ENCODE measurements around the gene DEXI.

DEXI gene

DNA sequence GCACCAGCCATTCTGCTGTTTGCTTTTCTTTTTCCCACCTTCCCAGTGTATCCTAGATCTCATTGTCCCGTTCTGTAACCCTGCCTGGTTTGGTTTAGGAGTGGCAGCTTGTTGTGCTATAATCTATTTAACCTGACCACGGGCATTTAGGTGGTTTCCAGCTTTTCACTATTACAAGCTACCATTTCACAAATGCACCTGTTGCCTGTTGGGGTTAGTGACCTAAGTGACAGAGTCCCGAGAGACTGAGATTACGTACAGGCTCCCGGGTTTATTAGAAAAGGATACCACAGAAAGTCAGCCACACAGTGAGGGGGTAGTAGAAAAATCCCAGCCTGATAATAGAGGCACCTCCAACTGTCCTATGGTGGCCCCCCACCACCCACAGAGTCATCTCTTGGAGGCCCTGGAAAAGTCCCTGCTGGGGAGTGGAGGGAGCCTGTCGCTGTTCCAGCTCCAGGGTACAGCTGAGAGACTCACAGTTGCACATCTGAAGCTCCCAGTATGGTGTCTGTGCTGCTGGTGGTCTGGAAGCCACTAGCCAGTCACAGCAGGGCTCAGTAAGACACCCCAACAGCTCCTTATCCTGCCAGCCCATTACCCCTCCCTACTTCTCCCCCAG, 23.3 kb upstream of the DEXI start:
- DNase-seq (ENCODE audit: low read depth in 1 of 2, low spot score in 1 of 2), result no peak
- in situ Hi-C loops (cut with HindIII; ENCODE audit: low pct_unique_long_range_greater_than_20kb, low sequenced_read_pairs), result no loop called here

DNA sequence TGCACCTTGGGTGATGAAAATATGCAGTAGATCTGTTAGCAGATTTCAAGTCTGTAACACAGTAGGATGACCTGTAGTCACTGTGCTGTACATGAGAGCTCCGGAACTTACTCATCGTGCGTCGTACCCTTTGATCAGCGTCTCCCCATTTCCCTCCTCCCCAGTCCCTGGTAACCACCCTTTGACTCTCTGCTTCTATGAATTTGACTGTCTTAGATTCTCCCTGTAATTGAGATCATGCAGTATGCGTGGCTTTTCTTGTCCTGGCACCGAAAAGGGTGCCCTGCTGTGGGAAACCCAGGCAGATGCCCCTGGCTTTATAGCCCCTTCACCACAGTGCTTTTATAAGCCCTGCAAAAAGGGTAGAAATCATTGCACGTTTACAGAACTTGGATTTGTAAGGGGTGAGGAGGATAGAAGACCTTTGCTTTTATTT, 22.6 kb upstream of the DEXI start:
- TF ChIP-seq JUND (IDR thresholded peaks at IDR 0.05; ENCODE audit: low read depth), result no peak
- in situ Hi-C loops (cut with HindIII; ENCODE audit: low pct_unique_long_range_greater_than_20kb, low sequenced_read_pairs), result no loop called here
- DNase-seq (ENCODE audit: low read depth in 1 of 2, low spot score in 1 of 2), result no peak

More for the DNA sequence above, 23.3 kb upstream of the DEXI start:
- no peak for TF ChIP-seq JUND (IDR thresholded peaks at IDR 0.05; ENCODE audit: low read depth)

DNA sequence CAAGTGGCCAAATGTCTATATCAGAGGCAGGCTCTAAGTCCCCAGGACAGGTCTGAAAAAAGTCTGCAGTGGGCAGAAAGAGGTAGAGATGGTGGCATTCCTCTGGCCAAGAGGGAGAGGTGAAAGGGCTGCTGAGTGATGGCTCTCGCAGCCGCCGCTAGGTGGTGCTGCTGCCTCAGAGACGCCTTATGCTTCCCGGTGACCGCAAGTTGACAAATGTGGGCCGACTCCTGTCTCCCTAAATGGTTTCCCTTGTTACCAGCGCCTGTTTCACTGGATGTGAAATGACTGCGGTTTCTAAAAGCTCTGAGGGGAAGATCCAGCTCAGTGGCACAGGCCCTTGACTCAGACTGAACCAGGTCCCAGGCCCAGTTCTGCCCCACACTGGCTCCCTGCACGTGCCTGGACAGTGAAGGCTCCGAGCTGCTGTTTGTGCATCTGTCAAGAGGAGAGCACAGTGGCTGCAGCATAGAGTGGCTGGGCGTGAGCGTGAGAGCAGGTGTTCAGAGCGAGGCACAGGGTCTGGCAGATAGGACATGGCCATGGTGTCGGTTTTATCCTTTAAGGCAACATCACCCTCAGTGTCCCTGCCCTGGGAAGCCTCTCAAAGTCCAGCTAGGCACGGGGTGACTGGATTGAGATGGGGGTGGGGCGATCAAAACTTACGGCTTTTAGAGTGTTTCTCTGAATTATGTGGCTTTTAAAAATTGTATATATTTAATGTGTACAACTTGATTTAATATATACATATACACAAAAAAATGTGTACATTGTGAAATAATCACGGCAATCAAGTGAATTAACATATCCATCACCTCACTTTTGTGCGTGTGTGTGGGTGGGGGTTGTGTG, 22.0 kb upstream of the DEXI start:
- TF ChIP-seq JUND (IDR thresholded peaks at IDR 0.05; ENCODE audit: low read depth), result no peak
- in situ Hi-C loops (cut with HindIII; ENCODE audit: low pct_unique_long_range_greater_than_20kb, low sequenced_read_pairs), result no loop called here
- peak; percentile 67 to 82 for DNase-seq (ENCODE audit: low read depth in 1 of 2, low spot score in 1 of 2)

DNA sequence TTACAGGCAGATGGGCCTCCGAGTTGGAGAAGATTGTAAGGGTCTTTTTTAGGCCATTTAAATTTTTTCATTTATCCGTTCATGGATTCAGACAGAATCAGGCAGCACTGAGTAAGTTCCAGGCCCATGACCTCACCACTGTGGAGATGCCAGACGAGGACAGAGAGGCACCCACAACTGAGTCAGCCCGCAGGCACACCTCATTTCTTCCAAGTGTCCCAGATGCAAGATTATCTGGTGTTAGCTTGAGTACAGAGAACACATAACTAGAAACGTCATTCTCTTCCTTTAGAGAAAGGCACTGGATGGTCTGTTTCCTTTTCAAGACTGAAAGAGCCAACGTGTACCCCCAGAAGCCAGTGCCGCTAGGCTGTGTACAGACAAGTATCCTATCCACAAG, 19.0 kb upstream of the DEXI start:
- in situ Hi-C loops (cut with HindIII; ENCODE audit: low pct_unique_long_range_greater_than_20kb, low sequenced_read_pairs), result no loop called here
- DNase-seq (ENCODE audit: low read depth in 1 of 2, low spot score in 1 of 2), result no peak
- no peak for TF ChIP-seq JUND (IDR thresholded peaks at IDR 0.05; ENCODE audit: low read depth)

DNA sequence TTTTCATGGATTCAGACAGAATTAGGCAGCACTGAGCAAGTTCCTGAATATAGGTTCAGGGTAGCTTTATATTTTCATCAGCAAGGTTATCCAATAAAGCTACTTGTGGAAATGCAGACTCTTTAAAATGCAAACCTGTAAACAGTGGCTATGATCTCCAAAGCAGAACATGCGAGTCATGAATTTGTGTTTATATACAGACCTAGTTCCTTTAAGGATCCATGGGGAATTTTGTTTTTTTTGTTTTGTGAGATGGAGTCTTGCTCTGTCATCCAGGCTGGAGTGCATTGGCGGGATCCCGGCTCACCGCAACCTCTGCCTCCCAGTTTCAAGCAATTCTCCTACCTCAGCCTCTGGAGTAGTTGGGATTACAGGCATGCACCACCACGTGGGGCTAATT, 16.9 kb upstream of the DEXI start:
- in situ Hi-C loops (cut with HindIII; ENCODE audit: low pct_unique_long_range_greater_than_20kb, low sequenced_read_pairs), result no loop called here
- no peak for DNase-seq (ENCODE audit: low read depth in 1 of 2, low spot score in 1 of 2)
- no peak for TF ChIP-seq JUND (IDR thresholded peaks at IDR 0.05; ENCODE audit: low read depth)

DNA sequence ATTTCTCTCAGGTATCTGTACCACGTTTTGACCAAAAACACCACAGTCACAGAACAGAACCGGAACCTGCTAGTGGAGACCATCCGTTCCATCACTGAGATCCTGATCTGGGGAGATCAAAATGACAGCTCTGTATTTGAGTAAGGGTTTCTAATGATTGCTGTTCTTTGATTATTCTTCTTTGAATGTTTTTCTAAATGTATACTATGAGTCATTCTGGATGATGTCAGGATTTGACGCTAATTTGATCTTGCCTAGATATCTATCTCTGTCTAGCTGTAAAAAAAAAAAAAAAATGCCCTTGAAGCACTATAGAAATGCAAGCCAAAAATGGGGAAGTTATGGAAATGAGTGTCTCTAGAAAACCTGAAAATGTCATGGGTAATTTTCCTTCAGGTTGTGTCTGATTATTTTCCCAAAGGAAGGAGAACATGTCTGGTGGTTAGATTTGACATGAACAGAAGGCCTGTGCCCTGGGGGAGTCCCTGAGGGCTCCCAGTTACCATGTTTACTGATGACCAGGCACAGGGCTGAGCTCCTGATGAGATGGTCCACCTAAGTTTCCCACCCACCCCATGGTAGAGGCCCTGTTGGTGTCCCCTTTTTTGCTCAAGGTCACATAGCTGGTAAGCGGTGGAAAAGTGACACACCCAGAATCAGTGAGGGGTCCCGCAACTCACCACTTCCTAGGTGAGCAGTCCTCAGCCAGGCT, 15.7 kb upstream of the DEXI start:
- in situ Hi-C loops (cut with HindIII; ENCODE audit: low pct_unique_long_range_greater_than_20kb, low sequenced_read_pairs), result no loop called here
- no peak for DNase-seq (ENCODE audit: low read depth in 1 of 2, low spot score in 1 of 2)
- TF ChIP-seq JUND (IDR thresholded peaks at IDR 0.05; ENCODE audit: low read depth), result no peak

DNA sequence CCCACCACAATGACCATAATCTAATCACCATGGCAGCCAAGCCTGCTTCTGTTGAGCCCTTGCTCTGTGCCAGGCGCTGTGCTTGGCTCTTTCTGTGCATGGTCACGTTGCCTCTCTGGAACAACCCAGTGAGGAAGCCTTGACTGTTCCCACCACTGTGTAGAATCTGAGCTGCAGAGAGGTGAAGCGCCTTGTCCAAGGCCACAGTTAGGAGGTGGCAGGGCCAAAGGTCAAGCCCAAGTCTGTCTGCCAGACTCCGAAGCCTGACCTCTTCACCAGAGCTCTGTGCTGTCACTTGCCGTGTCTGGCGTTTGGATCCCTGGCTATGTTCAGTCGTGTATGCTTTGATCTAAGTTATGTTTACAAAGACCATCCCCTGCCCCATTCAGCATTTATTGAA, 12.6 kb upstream of the DEXI start:
- in situ Hi-C loops (cut with HindIII; ENCODE audit: low pct_unique_long_range_greater_than_20kb, low sequenced_read_pairs), result no loop called here
- TF ChIP-seq JUND (IDR thresholded peaks at IDR 0.05; ENCODE audit: low read depth), result no peak
- no peak for DNase-seq (ENCODE audit: low read depth in 1 of 2, low spot score in 1 of 2)

DNA sequence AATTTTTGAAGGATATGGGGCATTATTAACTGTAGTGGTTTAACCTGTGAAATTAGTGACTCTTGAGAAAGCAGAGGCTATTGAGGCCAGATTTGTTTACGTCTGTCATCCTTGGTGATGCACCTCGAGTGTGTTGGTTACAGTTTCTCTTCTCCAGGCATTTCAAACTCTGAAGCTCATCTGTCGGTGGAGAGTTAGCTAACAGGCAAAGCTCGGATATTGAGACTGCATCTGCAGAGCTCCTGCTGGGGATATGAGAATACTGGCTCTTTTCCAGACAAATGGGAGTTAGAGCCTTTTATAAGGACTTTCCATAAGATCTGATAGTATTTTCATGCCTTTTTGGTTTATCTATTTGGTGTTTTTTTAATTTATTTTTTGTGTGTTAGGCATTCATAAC, 8.8 kb upstream of the DEXI start:
- TF ChIP-seq JUND (IDR thresholded peaks at IDR 0.05; ENCODE audit: low read depth), result no peak
- in situ Hi-C loops (cut with HindIII; ENCODE audit: low pct_unique_long_range_greater_than_20kb, low sequenced_read_pairs), result no loop called here

DNA sequence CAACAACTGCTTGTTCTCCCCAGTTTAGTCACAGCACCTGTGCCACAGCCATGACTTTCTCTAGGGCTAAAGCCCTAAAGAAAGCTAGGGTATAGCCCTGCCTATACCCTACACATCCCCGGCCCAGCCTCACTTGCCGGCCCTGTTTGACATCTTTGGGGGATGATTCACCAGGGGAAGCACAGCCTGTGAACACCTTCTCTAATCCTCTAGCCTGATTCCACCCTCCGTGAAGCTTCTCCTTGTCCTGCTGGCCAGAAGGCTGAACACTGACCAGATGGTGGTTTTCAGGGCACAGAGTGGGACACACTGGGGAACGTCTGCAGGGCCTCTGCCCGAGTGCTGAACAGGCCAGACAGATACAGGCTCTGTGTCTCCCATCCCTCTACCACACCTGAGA, 8.1 kb upstream of the DEXI start:
- peak in 1 of 2 experiments; percentile 40 for DNase-seq (ENCODE audit: low read depth in 1 of 2, low spot score in 1 of 2)
- no peak for TF ChIP-seq JUND (IDR thresholded peaks at IDR 0.05; ENCODE audit: low read depth)
- in situ Hi-C loops (cut with HindIII; ENCODE audit: low pct_unique_long_range_greater_than_20kb, low sequenced_read_pairs), result no loop called here

More for the DNA sequence above, 8.8 kb upstream of the DEXI start:
- DNase-seq (ENCODE audit: low read depth in 1 of 2, low spot score in 1 of 2), result no peak

DNA sequence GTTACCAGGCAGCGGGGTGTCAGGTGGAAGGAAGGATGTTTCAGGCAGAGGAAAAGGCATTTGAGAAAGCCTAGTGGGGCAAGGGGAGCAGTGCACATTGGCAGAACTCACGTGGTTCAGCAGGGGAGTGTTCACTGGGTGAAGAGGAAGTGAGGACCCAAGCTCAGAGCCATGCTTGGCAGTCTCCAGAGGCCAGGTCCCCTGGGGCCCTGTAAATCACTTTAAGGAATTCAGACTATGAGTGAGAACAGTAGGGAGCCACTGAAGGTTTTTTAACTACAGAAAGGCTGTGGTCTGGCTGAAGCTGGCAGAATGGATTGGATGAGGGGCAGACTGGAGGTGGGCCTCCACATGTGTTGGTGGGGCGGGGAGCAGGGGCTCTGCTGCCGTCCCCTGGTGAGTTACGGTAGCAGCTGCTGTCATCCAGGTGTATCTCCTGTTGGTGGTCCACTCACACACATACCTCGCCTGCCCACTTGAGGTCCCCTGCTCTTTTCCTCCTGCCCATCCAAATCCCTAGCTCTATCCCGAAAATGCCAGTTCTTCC, 7.2 kb upstream of the DEXI start:
- peak in 1 of 2 experiments; percentile 26 for DNase-seq (ENCODE audit: low read depth in 1 of 2, low spot score in 1 of 2)
- TF ChIP-seq JUND (IDR thresholded peaks at IDR 0.05; ENCODE audit: low read depth), result no peak
- in situ Hi-C loops (cut with HindIII; ENCODE audit: low pct_unique_long_range_greater_than_20kb, low sequenced_read_pairs), result no loop called here

DNA sequence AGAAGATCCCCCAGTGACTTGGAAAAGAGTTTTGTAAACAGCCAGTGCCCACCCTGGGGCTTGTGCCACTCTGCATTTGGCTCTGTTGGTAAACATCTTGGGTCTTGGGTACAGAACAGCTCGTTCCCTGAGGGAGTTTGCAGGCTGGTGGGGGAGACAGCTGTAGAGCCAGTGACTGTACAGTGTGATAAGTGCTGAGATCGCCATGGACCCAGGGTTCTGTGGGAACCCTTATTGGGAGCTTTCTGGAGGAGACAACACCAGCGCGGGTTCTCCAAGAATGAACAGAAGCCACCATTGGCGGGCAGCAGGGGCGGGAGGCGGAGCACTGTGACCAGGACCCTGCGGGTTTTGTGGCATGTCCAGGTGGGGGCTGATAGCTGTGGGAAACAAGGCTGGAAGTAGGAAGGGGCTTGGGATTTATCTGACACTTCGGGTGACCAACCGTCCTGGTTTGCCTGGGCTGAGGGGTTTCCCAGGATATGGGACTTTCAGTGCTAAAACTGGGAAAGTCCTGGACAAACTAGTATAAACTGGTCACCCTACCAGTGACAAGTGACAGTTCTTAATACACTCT, 5.0 kb upstream of the DEXI start:
- DNase-seq (ENCODE audit: low read depth in 1 of 2, low spot score in 1 of 2), result no peak
- in situ Hi-C loops (cut with HindIII; ENCODE audit: low pct_unique_long_range_greater_than_20kb, low sequenced_read_pairs), result no loop called here
- no peak for TF ChIP-seq JUND (IDR thresholded peaks at IDR 0.05; ENCODE audit: low read depth)

DNA sequence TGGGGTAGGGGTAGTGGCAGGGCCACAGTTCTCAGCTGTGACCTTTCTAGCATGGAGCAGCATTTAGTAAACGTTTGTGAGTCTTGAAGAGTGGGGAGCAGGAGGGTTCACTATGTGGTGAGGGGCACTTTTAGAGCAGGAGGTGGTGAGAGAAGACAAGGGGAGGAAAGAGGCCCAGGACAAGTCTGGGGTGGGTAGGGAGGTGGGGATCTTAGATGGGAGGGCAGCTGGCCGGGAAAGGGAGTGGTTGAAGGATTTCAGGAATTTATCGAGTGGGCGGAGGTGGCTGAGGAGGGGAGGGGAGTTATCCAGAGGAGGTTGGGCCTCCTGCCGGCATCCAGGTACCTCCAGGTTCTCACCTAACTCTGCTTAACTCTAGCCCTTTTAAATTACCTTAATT, 4.0 kb upstream of the DEXI start:
- TF ChIP-seq JUND (IDR thresholded peaks at IDR 0.05; ENCODE audit: low read depth), result no peak
- in situ Hi-C loops (cut with HindIII; ENCODE audit: low pct_unique_long_range_greater_than_20kb, low sequenced_read_pairs), result no loop called here
- DNase-seq (ENCODE audit: low read depth in 1 of 2, low spot score in 1 of 2), result no peak
